OCI-LY3 (cell line): ENCODE data around the gene NAB2.

Experiments
- CTCF ChIP-seq: fragments of 200-600, 300-600 bp; sonication (generic); IDR thresholded peaks from 2 replicates; pipeline ENCODE4 v1.5.1; 2014; ENCODE audit warnings: antibody characterized with exemption, low read length, low read depth
- EZH2phosphoT487 ChIP-seq: fragments of 200-600 bp; shearing (Covaris generic); IDR thresholded peaks from 2 replicates; pipeline ENCODE4 v1.6.1; 2018; ENCODE audit warnings: antibody characterized with exemption, mixed run types, low read depth

GRCh38 chr12:57066245-57066644 is 22.7 kb upstream of the NAB2 start:
- TF ChIP-seq CTCF (no peak), EZH2phosphoT487 (no peak)
